ENCODE results near the gene MAN1A1. TPM values are rescaled to one million over a fixed set of nuclear protein-coding genes. Genes with fewer than 3 reads are reported as not detected.

The MAN1A1 gene
- total RNA-seq, 1 donor from 2014 or later = 52.2 TPM

- H3K27ac Mint-ChIP-seq = no peak overlapping the region
- no peak for DNase-seq (ENCODE audit: extremely low spot score, unreplicated experiment)
- H3K4me3 Mint-ChIP-seq = no peak overlapping the region
- H3K36me3 Mint-ChIP-seq = no peaks in the 10 kb centered on the region
- no peaks in the 10 kb centered on the region for H3K27me3 Mint-ChIP-seq
- no peak for TF ChIP-seq CTCF (conservative IDR thresholded peaks at IDR 0.05)
- H3K9me3 Mint-ChIP-seq = no peaks in the 10 kb centered on the region
- H3K4me1 Mint-ChIP-seq (ENCODE audit: unreplicated experiment) = no peaks in the 10 kb centered on the region
These were observed 123.5 kb downstream of the MAN1A1 start for GRCh38 chr6:119226089-119226488.

GRCh38 chr6:119224095-119224701 is 125.4 kb downstream of the MAN1A1 start:
- Mint-ChIP-seq H3K4me3 (no peak overlapping the region), H3K36me3 (no peaks in the 10 kb centered on the region)

GRCh38 chr6:119220452-119220851 is 129.1 kb downstream of the MAN1A1 start:
- H3K36me3 Mint-ChIP-seq = no peaks in the 10 kb centered on the region
- TF ChIP-seq CTCF (conservative IDR thresholded peaks at IDR 0.05) = no peak

More at GRCh38 chr6:119224095-119224701, 125.4 kb downstream of the MAN1A1 start:
- no peak for TF ChIP-seq CTCF (conservative IDR thresholded peaks at IDR 0.05)
- Mint-ChIP-seq H3K27me3 (no peaks in the 10 kb centered on the region), H3K9me3 (no peaks in the 10 kb centered on the region), H3K4me1 (ENCODE audit: unreplicated experiment) (no peaks in the 10 kb centered on the region), H3K27ac (no peak overlapping the region)
- no peak for DNase-seq (ENCODE audit: extremely low spot score, unreplicated experiment)

GRCh38 chr6:119218548-119218947 is 131.0 kb downstream of the MAN1A1 start:
- Mint-ChIP-seq H3K9me3 (no peaks in the 10 kb centered on the region), H3K27me3 (no peaks in the 10 kb centered on the region), H3K4me1 (ENCODE audit: unreplicated experiment) (no peaks in the 10 kb centered on the region), H3K36me3 (no peaks in the 10 kb centered on the region), H3K27ac (no peak overlapping the region), H3K4me3 (no peak overlapping the region)
- DNase-seq (ENCODE audit: extremely low spot score, unreplicated experiment) = no peak
- no peak for TF ChIP-seq CTCF (conservative IDR thresholded peaks at IDR 0.05)

More at GRCh38 chr6:119220452-119220851, 129.1 kb downstream of the MAN1A1 start:
- no peak overlapping the region for H3K4me3 Mint-ChIP-seq
- H3K9me3 Mint-ChIP-seq = no peaks in the 10 kb centered on the region
- H3K27me3 Mint-ChIP-seq = no peaks in the 10 kb centered on the region
- H3K4me1 Mint-ChIP-seq (ENCODE audit: unreplicated experiment) = no peaks in the 10 kb centered on the region
- no peak overlapping the region for H3K27ac Mint-ChIP-seq
- no peak for DNase-seq (ENCODE audit: extremely low spot score, unreplicated experiment)

GRCh38 chr6:119215885-119216590 is 133.5 kb downstream of the MAN1A1 start:
- H3K36me3 Mint-ChIP-seq = no peaks in the 10 kb centered on the region
- no peak for TF ChIP-seq CTCF (conservative IDR thresholded peaks at IDR 0.05)
- H3K4me1 Mint-ChIP-seq (ENCODE audit: unreplicated experiment) = no peaks in the 10 kb centered on the region
- DNase-seq (ENCODE audit: extremely low spot score, unreplicated experiment) = no peak
- no peaks in the 10 kb centered on the region for H3K27me3 Mint-ChIP-seq
- no peak overlapping the region for H3K4me3 Mint-ChIP-seq
- no peak overlapping the region for H3K27ac Mint-ChIP-seq
- H3K9me3 Mint-ChIP-seq = no peaks in the 10 kb centered on the region

Data from type B pancreatic cell (in vitro differentiated cells).